22Rv1 (cell line): ENCODE data around the gene ZNF362.

Experiments
- H3K27ac ChIP-seq: fragments of 450-650 bp; 2 replicates; pipeline ENCODE4 v1.5.1; 2017
- ZFX ChIP-seq: fragments of 450-650 bp; IDR thresholded peaks from 2 replicates; pipeline ENCODE4 v1.6.1; 2017; ENCODE audit warnings: antibody characterized with exemption, borderline replicate concordance
- TF ChIP-seq, protein P1 (sequence below): fragments of 450-650 bp; IDR thresholded peaks from 2 replicates; pipeline ENCODE4 v1.5.1; 2017; ENCODE audit warnings: mild to moderate bottlenecking

The ZNF362 gene

GRCh38 chr1:33260439-33260838 is 4.1 kb downstream of the ZNF362 start:
- no peak overlapping the region for H3K27ac ChIP-seq
- TF ChIP-seq, protein P1, sequence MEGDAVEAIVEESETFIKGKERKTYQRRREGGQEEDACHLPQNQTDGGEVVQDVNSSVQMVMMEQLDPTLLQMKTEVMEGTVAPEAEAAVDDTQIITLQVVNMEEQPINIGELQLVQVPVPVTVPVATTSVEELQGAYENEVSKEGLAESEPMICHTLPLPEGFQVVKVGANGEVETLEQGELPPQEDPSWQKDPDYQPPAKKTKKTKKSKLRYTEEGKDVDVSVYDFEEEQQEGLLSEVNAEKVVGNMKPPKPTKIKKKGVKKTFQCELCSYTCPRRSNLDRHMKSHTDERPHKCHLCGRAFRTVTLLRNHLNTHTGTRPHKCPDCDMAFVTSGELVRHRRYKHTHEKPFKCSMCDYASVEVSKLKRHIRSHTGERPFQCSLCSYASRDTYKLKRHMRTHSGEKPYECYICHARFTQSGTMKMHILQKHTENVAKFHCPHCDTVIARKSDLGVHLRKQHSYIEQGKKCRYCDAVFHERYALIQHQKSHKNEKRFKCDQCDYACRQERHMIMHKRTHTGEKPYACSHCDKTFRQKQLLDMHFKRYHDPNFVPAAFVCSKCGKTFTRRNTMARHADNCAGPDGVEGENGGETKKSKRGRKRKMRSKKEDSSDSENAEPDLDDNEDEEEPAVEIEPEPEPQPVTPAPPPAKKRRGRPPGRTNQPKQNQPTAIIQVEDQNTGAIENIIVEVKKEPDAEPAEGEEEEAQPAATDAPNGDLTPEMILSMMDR, result no peak

DNA sequence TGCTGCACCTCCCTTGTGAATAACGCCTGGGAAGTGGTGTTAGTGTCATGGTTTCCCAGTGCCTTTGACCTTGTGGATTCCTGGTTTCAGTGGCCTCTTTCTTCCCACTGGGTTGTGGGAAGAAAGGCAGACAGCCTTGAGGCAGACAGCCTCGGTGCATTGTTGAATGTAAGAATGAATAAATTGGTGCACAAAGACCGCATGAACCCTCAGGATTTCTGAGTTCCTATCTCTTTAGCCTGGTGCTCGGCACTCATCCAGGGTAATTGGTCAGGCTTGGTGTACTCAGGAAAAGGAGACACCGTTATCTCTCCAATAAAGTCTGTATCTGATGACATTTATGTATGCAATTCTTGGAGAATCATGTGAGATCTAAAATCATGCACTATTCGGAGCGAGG is 5.1 kb downstream of the ZNF362 start:
- TF ChIP-seq, protein P1, result no peak
- H3K27ac ChIP-seq, result no peak overlapping the region

DNA sequence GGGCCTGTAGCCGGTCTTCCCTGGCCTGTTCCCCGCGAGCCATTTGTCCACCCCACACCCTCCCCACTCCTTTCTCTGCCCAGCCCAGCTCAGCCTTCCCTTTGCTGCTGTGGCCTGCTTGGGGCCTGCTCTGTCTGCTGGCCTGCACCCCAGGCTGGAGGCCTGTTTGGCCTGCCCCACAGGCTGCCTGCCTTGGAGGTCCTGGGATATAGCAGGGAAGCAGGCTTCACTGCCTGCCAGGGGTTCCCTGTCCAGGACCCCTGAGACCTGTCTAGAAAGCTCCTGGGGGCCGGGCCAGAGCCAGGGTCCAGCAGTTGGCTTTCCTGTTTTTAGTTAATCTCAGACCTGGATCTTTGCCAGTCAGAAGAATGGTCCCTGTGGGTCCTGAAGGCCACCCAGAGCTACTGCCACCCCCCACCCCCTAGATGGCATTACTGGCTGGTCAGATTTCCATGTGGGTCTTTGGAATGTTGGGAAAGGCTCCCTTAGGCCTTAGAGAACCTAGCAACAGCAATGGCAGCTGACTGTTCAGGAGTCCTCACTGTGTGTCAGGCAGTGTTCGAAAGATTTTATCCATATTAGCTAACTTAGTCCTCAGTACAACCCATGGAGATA is 7.7 kb downstream of the ZNF362 start:
- no peak overlapping the region for H3K27ac ChIP-seq
- no peak for TF ChIP-seq ZFX
- TF ChIP-seq, protein P1, result no peak

- TF ChIP-seq, protein P1, result no peak
- no peak for TF ChIP-seq ZFX
- no peak overlapping the region for H3K27ac ChIP-seq
Measured at GRCh38 chr1:33265780-33266605, 9.7 kb downstream of the ZNF362 start.

GRCh38 chr1:33266766-33267165 is 10.5 kb downstream of the ZNF362 start:
- TF ChIP-seq, protein P1, result no peak
- no peak for TF ChIP-seq ZFX
- no peak overlapping the region for H3K27ac ChIP-seq

DNA sequence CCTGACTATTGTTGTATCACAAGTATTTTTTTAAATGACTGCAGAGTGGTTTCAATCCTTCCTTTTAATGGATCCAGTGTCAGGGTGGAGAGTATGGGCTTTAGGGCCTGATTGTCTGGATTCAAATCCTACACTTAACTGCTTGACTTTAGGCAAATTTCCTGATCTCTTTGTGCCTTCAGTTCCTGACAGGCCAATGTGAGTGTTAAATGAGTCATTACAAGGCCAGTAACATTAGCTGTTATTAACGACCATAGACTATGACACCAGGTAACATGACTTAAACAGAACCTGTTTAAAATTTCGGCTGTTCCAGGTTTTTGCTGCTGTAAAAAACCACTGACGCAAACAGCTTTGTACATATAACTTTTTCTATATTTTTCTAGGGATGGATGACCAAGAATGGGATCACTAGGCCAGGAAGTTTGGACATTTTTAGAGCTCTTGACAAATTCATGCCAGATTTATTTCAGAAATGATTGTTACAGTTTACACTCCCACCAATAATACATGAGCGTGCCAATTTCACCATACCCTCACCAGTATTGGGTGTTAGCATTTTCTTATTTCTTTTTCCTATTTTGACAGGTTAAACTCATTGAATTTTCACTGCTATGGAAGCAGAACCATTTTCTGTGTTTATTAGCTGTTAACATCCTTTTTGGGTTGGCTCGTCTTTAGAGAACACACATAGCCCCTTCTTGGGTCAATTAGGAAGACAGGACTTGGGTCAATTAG is 11.3 kb downstream of the ZNF362 start:
- TF ChIP-seq, protein P1, result no peak
- no peak for TF ChIP-seq ZFX
- H3K27ac ChIP-seq, result no peak overlapping the region

DNA sequence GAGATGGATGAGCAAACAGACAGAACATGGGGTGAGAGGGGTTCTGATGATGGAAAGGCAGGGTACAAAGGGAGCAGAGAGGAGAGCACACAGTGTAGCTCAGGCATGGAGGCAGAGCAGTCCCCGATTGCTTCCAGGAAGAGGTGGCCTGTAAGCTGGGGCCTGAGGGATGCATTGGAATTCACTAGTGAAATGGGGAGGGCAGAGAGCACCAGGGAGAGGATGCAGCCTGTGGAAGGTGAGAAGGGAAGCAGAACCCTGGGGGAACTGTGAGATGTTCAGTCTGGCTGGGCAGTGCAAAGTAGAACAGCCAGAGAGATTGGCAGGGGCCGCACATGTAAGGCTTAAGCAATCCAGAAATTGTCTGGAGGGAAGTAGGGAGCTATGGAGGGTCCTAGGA is 12.2 kb downstream of the ZNF362 start:
- no peak overlapping the region for H3K27ac ChIP-seq
- TF ChIP-seq ZFX, result no peak
- TF ChIP-seq, protein P1, result no peak
